Activated CD8-positive, alpha-beta memory T cell treated with anti-CD3 and anti-CD28 coated beads, Interleukin-2, amount 50 U/mL, for 1 hour (primary cell): ENCODE results near the gene MDP1.

Source experiments
- DNase-seq: peaks from one replicate; pipeline ENCODE4 v3.0.0-alpha.2; 2020; ENCODE audit errors: extremely low read depth

Gene MDP1

DNA sequence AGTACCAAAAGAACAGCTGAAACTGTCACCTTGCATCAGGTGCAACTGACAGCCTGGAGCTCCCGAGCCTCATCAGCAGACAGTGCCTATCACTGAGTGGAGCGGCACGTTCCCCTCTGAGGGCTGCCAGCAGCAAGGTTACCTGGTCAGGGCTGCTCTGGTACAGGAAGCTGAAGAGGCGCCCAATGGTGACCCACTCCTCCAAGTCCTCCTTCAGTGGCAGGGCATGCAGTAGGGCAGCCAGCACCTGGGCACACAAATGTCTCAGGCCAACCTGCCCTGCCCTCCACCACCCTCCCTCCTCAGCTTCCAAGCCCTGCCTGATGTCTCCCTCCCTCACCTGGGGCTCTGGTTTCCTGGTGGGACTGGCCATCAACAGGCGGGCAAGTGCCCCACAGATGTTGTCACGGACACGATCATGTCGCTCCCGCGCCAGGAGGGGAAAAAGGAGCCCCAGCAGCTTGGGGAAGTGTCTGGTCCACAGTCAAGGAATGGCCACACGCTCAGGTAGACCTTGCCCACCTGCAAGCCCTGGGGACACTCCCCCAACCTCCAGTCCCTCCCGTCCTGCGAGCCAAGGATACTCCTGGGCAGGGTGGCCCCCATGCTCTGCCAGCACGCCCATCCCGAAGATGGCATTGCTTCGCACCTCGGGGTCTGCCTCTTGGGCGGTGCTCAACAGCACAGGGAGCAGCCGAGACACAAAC, 34.3 kb downstream of the MDP1 start:
- DNase-seq, result no peak

DNA sequence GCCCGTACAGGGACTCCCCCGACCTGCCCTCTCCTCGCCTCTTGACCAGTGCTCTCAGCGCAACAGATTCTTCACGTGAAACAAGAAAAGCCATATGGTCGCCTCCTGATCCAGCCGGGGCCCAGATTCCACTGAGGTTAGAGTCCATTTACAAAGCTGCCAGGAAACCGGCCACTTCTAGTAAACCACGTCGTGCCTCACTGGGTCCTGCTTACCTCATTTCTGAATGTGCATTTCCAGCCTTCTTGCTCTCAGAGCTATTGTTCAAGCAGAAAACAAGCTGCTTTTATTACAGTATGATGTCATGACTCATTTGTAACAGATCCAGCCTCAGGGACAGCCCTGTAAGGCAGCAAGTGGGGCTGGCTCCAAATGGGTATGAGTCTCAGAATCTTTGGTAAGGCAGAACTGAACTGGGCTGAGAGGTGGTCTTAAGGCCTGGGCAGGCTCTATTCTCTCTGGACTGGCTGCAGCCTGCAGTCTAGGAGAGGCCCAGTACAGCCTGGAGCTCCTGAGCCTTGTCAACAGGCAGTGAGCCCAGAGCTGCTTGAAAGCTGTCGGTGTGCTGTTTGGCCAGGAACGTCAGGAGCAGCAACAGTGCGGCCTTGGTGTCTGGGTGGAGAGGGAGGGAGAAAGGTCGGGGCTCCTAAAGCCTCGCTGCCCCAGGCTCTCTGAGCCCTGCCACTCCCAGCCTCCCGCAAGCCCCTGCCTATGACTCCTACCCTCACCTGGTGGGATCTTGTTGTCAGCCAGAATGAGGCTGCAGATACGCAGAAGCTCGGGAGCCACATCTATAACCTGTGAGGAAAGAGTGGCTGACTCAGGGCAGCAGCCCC, 35.7 kb downstream of the MDP1 start:
- no peak for DNase-seq

DNA sequence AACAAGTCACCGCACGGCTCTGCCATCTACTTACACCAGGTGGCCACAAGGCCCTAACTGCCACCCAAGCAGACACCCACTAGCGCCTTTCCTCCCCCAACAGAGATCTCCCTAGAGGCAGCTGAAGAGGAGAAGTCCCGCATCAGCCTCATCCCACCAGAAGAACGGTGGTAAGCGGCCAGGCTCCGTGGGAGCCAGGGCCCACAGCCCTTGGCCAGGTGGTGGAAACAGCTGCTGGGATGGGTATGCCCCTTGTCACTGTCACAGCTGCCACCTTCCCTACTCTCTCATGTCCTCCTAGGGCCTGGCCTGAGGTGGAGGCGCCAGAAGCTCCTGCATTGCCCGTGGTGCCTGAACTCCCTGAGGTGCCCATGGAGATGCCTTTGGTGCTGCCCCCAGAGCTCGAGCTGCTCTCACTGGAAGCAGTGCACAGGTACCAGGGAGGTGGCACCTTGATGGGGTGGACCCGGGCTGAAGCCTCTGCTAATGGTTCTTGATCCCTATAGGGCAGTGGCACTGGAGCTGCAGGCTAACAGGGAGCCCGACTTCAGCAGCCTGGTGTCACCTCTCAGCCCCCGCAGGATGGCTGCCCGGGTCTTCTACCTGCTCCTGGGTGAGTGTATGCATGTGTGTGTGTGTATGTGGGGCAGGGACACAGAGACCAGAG, 36.4 kb downstream of the MDP1 start:
- no peak for DNase-seq

DNA sequence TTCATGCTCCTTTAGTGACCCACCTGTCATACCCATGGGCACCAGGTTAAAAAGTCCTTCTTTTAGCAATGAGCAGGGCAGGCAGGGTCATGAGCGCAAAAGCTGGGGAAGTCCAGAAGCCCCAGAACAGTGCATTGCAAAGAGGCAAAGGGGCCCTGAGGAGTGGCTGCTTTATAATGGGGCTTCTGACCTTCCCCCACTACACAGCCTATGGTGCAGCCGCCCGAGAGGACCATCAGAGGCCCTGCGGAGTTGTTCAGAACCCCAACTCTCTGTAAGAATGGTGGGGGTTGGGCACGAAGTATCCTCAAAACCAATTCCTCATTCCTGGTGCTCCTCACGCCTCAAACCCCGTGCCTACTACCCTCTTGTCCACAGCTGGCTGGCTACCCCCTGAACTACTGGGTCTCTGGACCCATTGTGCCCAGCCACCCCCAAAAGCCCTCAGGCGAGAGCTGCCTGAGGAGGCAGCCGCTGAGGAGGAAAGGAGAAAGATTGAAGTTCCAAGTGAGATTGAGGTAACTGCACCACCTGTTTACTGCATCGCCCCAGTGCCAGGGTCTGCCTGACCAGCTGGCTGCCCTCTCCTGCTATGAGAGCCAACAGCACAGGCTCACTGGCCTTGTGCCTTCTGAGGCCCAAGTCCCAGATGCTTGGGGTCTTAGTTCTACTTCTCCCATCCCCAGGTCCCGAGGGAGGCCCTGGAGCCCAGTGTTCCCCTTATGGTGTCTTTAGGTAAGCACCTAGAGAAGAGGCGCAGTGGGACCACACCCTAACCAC, 37.3 kb downstream of the MDP1 start:
- DNase-seq, result no peak

DNA sequence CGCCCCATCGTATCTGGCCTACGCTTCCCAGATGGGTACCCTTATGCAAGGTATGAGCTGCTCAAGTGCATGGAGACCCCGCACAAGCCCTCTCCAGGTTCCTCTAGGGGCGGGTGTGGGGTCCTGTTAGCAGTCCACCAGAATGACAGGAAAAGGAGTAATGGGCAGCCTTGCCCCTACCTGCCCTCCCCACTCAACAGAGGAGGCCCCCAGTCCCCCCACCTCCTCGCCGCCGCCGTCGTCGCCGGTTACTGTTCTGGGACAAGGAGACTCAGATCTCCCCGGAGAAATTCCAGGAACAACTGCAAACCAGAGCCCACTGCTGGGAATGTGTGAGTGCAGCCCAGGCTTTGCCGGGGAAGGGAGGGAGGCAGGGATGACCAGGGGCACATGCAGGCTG, 38.0 kb downstream of the MDP1 start:
- DNase-seq, result no peak

DNA sequence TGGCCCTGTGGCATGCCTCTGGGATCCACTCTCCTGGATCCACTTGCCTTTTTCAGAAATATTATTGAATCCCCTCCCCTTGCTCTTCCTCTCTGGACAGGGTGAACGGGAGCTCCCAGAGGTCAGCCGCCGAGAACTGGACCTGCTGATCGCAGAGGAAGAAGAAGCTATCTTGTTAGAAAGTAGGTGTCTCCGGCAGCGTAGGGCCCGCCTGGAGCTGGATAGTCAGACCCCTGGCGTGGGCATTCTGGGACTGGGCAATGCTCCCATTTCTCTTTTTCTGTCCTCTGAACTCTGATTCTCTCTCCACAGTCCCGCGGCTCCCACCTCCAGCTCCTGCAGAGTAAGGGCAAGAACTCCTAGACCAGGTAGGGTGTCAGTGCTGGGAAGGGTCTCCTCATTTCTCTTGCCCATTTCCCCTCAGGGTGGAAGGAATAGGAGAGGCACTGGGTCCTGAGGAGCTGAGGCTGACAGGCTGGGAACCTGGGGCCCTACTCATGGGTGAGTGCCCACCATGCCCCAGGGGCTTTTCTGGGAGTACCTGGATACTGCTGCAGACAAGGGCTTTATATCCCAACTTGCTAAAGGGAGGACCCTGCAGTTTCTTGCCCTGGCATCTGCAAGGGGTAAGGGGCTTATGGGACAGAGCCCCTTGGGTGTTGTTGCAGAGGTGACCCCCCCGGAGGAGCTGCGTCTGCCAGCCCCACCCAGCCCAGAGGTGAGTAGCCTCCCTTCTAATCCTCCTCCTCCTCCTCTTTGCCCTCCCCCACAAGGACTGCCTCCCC, 38.6 kb downstream of the MDP1 start:
- no peak for DNase-seq

DNA sequence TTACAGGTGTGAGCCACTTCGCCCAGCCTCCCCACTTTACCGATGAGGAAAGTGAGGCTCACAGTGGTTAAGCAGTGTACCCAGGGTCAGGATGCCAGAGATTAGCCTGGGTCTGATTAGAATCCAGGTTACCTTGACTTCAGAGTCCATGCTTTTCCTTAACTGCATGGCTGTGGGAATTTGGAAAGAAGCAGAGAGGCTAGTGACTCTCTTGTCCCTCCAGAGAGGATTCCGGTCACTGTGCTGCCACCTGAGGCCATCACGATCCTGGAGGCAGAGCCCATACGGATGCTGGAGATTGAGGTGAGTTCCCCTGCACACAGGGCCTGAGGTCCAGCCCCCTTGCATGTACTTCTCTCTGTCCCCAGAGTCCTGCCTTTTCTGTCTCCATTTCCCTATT, 39.3 kb downstream of the MDP1 start:
- no peak for DNase-seq

DNA sequence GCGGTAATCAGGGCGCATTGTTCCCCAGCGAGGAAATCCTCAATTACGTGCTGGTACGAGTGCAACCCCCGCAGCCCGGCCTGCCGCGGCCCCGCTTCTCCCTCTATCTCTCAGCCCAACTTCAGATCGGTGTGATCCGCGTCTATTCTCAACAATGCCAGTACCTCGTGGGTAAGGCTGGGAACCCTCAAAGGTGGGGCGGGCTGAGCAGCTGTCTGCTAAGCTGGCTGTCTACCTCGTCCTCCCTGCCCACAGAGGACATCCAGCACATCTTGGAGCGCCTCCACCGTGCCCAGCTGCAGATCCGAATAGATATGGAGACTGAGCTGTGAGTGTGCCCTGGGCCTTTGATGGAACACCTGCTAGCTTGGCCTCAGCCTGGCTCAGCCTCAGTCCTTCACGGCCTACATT, 43.0 kb downstream of the MDP1 start:
- no peak for DNase-seq

DNA sequence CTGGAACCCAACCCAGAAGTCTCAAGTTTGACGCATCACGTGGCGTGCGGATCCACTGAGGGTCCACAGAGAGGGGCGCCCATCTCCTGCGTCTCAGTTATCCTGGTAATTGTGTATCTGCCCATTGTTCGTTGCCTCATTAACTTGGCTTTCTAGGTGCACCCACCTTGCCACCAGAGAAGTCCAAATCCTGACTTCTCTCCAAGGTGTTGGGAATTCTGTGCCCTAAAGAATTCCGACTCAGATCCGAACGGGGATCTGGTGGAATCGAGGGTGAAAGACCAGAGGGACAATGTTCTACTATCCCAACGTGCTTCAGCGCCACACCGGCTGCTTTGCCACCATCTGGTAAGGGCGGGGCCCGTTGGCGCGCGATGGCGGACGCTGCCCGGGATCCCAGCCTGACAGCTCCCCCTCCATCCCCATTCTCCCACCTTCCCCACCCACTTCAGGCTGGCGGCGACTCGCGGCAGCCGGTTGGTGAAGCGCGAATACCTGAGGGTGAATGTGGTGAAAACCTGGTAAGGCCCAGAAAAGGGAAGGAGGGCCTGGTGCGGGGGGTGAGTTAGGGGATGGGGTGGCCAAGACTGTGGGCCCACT, 43.5 kb downstream of the MDP1 start:
- DNase-seq, result no peak

DNA sequence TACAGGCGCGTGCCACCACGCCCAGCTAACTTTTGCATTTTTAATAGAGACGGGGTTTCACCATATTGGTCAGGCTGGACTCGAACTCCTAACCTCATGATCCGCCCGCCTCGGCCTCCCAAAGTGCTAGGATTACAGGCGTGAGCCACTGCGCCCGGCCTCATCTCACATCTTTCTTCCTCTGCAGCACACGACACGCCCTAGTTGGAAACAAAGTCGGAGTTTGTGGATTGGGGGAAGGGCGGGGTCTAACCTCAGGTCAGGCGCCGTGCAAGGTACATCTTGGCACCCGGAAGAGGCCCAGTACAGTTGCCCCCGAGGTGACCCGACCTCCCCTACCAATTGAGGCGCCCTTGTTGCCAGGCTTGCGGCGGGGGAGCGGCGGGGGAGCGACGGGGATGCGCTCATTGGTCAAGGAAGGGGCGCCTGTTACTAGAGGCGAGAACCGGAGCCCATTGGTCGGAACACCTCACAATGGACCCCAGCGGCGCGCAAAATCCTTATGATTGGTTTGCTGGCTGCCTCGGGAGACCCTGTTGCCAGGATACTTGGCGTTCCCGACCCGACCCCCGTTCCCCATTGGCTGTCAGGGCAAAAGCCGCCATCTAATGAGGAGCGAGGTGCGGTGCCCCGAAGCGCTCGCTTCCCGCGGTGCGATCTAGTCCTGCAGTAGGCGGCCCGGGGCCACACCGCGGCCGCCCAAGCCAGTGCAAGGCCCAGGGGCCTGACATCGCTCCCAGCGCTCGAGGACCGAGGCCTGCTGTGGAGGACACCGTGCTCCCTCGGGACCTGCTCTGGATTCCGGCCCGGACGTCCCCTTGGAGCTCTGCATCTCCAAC, 44.2 kb downstream of the MDP1 start, which contains the start of gene REC8:
REC8 (plus strand) TSS at position 659 of the 839 bp plus-strand sequence. CDS start 473 bp downstream, outside the sequence.
- peak; percentile 58 for DNase-seq

DNA sequence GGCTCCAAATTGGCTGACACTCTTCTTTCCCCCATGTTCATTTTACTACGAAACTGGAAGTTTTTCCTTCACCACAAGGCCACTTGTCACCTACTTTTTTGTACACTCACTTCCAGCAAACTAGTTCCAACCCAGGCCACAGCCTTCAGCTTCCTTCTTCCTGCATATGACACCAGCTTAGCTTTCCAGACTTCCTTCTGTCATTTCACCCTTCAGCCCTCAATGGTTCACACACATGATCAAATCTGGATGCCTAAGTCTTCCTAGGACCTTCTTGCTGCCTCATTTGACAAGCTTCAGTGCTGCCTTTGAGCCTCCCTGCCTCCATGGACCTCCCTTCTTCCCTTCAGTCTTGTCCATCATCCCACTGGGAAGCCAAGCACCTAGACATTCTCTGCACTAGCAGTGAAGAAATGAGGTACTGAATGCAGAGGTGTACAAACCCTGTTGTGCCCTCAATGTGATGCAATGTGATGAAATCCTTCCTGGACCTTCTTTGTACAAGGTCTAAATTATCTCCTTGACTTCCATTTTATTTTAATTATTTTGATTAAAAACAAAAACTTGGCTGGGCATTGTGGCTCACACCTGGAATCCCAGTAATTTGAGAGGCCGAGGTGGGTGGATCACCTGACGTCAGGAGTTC, 48.3 kb downstream of the MDP1 start:
- DNase-seq, result no peak

DNA sequence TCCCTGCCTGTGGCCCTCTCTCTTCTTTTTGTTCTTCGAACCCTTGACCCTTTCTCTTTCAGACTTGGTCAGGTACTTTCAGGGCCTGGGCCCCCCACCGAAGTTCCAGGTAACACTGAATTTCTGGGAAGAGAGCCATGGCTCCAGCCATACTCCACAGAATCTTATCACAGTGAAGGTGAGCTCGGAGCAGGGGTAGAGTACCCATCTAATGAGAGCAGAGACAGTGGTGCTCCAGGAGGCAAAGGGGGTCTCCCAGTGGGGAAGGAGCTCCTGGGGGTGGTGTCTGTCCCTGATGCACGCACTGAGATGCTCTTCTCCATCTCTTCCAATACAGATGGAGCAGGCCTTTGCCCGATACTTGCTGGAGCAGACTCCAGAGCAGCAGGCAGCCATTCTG, 50.1 kb downstream of the MDP1 start:
- no peak for DNase-seq

DNA sequence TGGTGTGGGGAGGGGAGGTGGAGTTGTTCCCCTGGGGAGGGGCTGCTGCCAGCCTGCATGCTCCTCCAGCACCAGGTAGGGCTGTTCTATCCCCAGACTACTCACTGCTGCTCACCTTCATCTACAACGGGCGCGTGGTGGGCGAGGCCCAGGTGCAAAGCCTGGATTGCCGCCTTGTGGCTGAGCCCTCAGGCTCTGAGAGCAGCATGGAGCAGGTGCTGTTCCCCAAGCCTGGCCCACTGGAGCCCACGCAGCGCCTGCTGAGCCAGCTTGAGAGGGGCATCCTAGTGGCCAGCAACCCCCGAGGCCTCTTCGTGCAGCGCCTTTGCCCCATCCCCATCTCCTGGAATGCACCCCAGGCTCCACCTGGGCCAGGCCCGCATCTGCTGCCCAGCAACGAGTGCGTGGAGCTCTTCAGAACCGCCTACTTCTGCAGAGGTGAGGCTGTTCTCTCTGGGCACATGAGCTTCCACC, 51.3 kb downstream of the MDP1 start:
- DNase-seq, result no peak
